ENCODE data around the gene SNRPA.

The SNRPA gene

DNA sequence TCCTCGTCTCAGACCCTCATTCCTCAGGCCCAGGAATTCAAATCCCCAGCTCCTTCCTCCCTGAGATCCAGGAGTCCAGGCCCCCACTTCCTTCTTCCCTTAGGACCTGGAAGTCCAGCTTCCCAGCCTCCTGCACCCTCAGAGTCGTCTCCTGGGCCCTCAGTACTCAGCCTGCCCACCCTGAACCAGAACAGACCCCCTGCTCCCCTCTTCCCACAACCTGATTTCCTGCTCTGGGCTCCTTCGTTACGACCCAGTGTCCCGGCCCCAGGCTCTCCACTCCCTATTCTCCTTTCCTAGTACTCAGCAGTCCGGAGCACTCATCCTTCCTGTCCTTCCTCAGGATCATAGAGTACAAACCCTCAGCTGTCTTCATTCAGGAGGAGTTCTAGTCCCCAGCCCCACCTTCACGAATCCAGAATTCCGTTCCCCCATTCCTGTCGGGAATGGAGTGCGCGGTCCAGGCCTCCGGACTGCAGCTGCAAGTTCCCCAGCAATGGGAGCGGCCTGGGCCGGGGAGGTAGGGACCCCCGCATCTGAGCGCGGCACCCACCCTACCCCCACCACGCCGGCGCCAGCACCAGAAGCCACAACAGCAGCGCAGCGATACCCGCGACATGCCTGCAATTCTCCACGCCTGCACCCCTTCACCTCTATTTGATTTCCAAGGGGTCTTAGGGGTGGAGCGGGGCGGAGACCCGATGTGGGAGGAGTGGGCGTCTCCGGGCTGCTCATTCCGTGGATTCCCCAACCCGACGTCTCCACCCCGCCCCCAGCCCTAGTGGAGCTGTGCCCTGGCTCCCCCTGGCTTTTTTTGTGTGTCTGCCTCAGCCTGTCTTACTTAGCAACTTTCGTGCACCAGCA lies 60.7 kb downstream of the SNRPA start (continued):
- TF ChIP-seq ZNF518A (tag by site-specific recombination; conservative IDR thresholded peaks at IDR 0.05; ENCODE audit: low read depth) (no peak), FEZF1 (tag by site-specific recombination; IDR thresholded peaks at IDR 0.05) (no peak), ZBTB17 (tag by site-specific recombination; IDR thresholded peaks at IDR 0.05) (peak; percentile 49; the same call in 1 of the 2 replicates), GLI2 (tag by site-specific recombination; IDR thresholded peaks at IDR 0.05; ENCODE audit: borderline replicate concordance, low read depth) (no peak), ZNF623 (tag by site-specific recombination; IDR thresholded peaks at IDR 0.05) (no peak), ZNF19 (tag by site-specific recombination; IDR thresholded peaks at IDR 0.05; ENCODE audit: low read depth) (no peak), WT1 (tag by site-specific recombination; IDR thresholded peaks at IDR 0.05) (no peak), ZSCAN23 (tag by site-specific recombination; IDR thresholded peaks at IDR 0.05) (no peak), ZBTB21 (tag by site-specific recombination; IDR thresholded peaks at IDR 0.05) (no peak), ZNF394 (tag by site-specific recombination; IDR thresholded peaks at IDR 0.05; ENCODE audit: borderline replicate concordance) (no peak), ZSCAN18 (tag by site-specific recombination; IDR thresholded peaks at IDR 0.05) (no peak), ZBTB44 (tag by site-specific recombination; IDR thresholded peaks at IDR 0.05) (no peak), ZNF548 (tag by site-specific recombination; IDR thresholded peaks at IDR 0.05) (no peak), TCF7L2 (IDR thresholded peaks at IDR 0.05; ENCODE audit: borderline replicate concordance, low read depth, low read length) (no peak), ZNF302 (tag by site-specific recombination; IDR thresholded peaks at IDR 0.05; ENCODE audit: low read depth) (no peak), ZNF621 (tag by site-specific recombination; IDR thresholded peaks at IDR 0.05) (no peak), ZBTB1 (tag by site-specific recombination; IDR thresholded peaks at IDR 0.05) (no peak), ZNF221 (tag by site-specific recombination; IDR thresholded peaks at IDR 0.05; ENCODE audit: borderline replicate concordance) (no peak), ZNF747 (tag by site-specific recombination; IDR thresholded peaks at IDR 0.05) (no peak), GFI1B (tag by site-specific recombination; IDR thresholded peaks at IDR 0.05) (no peak), ZBTB7A (tag by site-specific recombination; IDR thresholded peaks at IDR 0.05; ENCODE audit: low read depth) (no peak), ZNF645 (tag by site-specific recombination; IDR thresholded peaks at IDR 0.05) (no peak), GLIS2 (tag by site-specific recombination; IDR thresholded peaks at IDR 0.05) (no peak), ZSCAN16 (tag by site-specific recombination; IDR thresholded peaks at IDR 0.05) (no peak), ZNF350 (tag by site-specific recombination; IDR thresholded peaks at IDR 0.05) (no peak), BCL6B (tag by site-specific recombination; IDR thresholded peaks at IDR 0.05) (no peak), ZXDB (tag by site-specific recombination; IDR thresholded peaks at IDR 0.05) (no peak)
- TF ChIP-seq, protein P1, sequence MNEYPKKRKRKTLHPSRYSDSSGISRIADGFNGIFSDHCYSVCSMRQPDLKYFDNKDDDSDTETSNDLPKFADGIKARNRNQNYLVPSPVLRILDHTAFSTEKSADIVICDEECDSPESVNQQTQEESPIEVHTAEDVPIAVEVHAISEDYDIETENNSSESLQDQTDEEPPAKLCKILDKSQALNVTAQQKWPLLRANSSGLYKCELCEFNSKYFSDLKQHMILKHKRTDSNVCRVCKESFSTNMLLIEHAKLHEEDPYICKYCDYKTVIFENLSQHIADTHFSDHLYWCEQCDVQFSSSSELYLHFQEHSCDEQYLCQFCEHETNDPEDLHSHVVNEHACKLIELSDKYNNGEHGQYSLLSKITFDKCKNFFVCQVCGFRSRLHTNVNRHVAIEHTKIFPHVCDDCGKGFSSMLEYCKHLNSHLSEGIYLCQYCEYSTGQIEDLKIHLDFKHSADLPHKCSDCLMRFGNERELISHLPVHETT (tag by site-specific recombination; IDR thresholded peaks at IDR 0.05), result no peak
